Central memory CD8-positive, alpha-beta T cell (primary cell): ENCODE measurements around the gene NCAM2.
"Not testable (repeated sequence)": the region's sequence is repeated elsewhere in the genome, so short reads cannot be mapped to it uniquely, and the experiment has no call there.

Experiments
- ATAC-seq: fragments of 150-1000 bp; cut with Tn5 transposase; replicated peaks from 2 replicates; pipeline ENCODE4 v1.10.0; 2022; ENCODE audit warnings: mild to moderate bottlenecking, moderate FRiP score, moderate number of reproducible peaks; ENCODE audit not compliant: poor library complexity, severe bottlenecking; ENCODE audit errors: extremely low read depth
- DNase-seq, 2 donors: peaks; one replicate each; pipeline ENCODE4 v3.0.0; 2021; ENCODE audit warnings: low spot score in 2 of 2
- H3K27ac Mint-ChIP-seq: one replicate; pipeline ENCODE4 v1.8.0; 2022; ENCODE audit warnings: low read depth, mild to moderate bottlenecking, moderate library complexity, mixed read lengths
- H3K27me3 Mint-ChIP-seq: one replicate; pipeline ENCODE4 v1.8.0; 2022; ENCODE audit warnings: mixed read lengths
- H3K36me3 Mint-ChIP-seq: one replicate; pipeline ENCODE4 v1.8.0; 2022; ENCODE audit warnings: mild to moderate bottlenecking, moderate library complexity, mixed read lengths; ENCODE audit not compliant: insufficient read depth
- H3K4me1 Mint-ChIP-seq: one replicate; pipeline ENCODE4 v1.8.0; 2022; ENCODE audit warnings: mixed read lengths
- H3K4me3 Mint-ChIP-seq: one replicate; pipeline ENCODE4 v1.8.0; 2022; ENCODE audit warnings: mild to moderate bottlenecking, moderate library complexity, mixed read lengths
- H3K9me3 Mint-ChIP-seq: one replicate; pipeline ENCODE4 v1.8.0; 2022; ENCODE audit warnings: mixed read lengths

NCAM2 gene

DNA sequence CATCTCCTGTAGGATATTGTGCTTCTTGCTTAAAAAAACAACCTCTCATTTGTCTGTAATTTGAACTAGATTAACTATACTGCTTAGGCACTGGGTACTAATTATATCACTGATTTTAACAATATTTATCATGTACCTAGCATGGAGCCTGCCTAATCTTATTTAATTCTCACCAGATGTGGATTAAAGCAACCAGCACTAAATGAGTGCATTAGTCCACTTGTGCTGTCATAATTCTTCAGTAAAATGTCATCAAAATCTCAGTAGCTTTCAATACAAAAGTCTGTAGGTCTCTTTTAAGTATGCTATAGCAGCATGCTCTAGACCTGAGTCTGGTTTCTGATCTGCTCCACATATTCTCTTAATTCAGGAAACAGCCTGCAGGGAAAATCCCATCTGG lies 368.1 kb downstream of the NCAM2 start:
- Mint-ChIP-seq H3K36me3 (peaks cover 2% of the 10 kb centered on the region), H3K9me3 (peaks cover 7% of the 10 kb centered on the region), H3K4me1 (no peaks in the 10 kb centered on the region), H3K27ac (no peak overlapping the region), H3K27me3 (no peaks in the 10 kb centered on the region), H3K4me3 (no peak overlapping the region)
- ATAC-seq (no peak), DNase-seq (no peak)

DNA sequence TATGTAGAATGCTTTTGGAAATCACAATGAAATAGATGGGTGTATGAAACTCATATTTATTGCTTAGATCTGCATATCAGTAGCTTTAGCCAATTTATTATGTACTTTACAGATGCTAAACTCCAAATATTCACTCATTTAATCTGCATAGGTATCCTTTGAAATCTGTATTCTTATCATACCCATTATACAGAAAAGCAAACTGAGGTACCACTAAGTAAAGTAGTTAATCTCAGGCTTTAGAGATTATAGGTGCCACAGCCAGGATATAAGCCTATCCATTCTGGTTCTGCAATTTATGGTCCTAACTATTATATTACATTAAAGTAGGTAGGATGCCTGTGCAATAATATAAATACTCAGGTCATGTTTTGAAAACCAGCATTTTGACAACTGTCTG lies 369.4 kb downstream of the NCAM2 start:
- Mint-ChIP-seq H3K9me3 (peaks cover 4% of the 10 kb centered on the region), H3K4me3 (no peak overlapping the region), H3K36me3 (peaks cover 2% of the 10 kb centered on the region), H3K27me3 (no peaks in the 10 kb centered on the region), H3K27ac (no peak overlapping the region), H3K4me1 (no peaks in the 10 kb centered on the region)
- DNase-seq: no peak
- no peak for ATAC-seq

DNA sequence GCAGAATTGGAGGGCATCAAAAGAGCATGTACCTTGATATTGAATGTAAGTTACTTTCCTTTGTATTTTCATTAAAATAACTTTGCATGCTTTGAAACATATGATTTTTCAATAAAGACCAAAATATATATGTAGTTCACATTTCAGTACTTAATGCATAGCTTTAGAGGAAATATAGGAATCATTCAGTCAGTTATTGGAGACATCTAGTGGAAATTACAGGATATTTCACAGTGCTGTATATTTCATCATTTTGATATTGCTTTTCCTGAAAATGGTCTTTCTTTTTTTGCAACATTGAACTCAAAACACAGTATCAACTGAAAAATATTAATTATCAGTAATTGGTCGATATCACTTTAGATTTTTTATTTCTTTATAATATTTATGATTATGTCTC lies 375.8 kb downstream of the NCAM2 start:
- no peaks in the 10 kb centered on the region for H3K36me3 Mint-ChIP-seq
- H3K4me3 Mint-ChIP-seq: no peak overlapping the region
- ATAC-seq (no peak), DNase-seq (no peak)
- H3K27me3 Mint-ChIP-seq: no peaks in the 10 kb centered on the region
- no peak overlapping the region for H3K27ac Mint-ChIP-seq
- H3K9me3 Mint-ChIP-seq: peaks cover under 1% of the 10 kb centered on the region
- no peaks in the 10 kb centered on the region for H3K4me1 Mint-ChIP-seq

GRCh38 chr21:21383126-21383525 lies 384.9 kb downstream of the NCAM2 start:
- H3K4me3 Mint-ChIP-seq: no peak overlapping the region
- H3K27ac Mint-ChIP-seq: no peak overlapping the region
- no peaks in the 10 kb centered on the region for H3K36me3 Mint-ChIP-seq

GRCh38 chr21:21384977-21385376 lies 386.8 kb downstream of the NCAM2 start:
- ATAC-seq (no peak), DNase-seq (no peak)
- Mint-ChIP-seq H3K9me3 (peaks cover 29% of the 10 kb centered on the region), H3K36me3 (no peaks in the 10 kb centered on the region), H3K27me3 (no peaks in the 10 kb centered on the region), H3K27ac (no peak overlapping the region), H3K4me1 (no peaks in the 10 kb centered on the region), H3K4me3 (no peak overlapping the region)

More at GRCh38 chr21:21383126-21383525, 384.9 kb downstream of the NCAM2 start:
- peaks cover 26% of the 10 kb centered on the region for H3K9me3 Mint-ChIP-seq
- H3K27me3 Mint-ChIP-seq: no peaks in the 10 kb centered on the region
- no peak for ATAC-seq
- H3K4me1 Mint-ChIP-seq: no peaks in the 10 kb centered on the region
- no peak for DNase-seq

DNA sequence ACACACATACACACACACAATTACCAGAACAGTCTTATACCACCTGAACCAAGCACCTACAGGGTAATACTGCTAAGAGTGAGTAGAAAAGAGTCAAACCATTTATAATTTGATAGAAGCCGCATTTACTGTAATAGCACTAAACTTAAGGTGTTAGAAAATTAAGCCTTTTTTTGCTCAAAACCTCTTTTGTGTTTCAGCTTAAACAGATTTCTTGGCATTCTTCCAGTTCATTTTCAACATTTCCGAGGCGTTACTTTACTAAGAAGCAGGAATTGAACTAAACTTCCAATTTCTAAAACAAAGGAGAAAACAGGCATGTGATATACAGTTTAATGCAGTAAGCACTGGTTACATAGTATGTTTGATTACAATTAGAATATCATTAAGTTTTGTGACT lies 387.2 kb downstream of the NCAM2 start:
- DNase-seq: no peak

GRCh38 chr21:21387916-21388315 lies 389.7 kb downstream of the NCAM2 start:
- Mint-ChIP-seq H3K27me3 (no peaks in the 10 kb centered on the region), H3K4me3 (no peak overlapping the region), H3K4me1 (no peaks in the 10 kb centered on the region), H3K27ac (no peak overlapping the region), H3K9me3 (peaks cover 9% of the 10 kb centered on the region), H3K36me3 (no peaks in the 10 kb centered on the region)
- ATAC-seq: no peak
- no peak for DNase-seq

More for the DNA sequence above, 387.2 kb downstream of the NCAM2 start:
- no peaks in the 10 kb centered on the region for H3K36me3 Mint-ChIP-seq
- peaks cover 25% of the 10 kb centered on the region for H3K9me3 Mint-ChIP-seq
- H3K27ac Mint-ChIP-seq: no peak overlapping the region
- no peak for ATAC-seq
- H3K4me1 Mint-ChIP-seq: no peaks in the 10 kb centered on the region
- H3K27me3 Mint-ChIP-seq: no peaks in the 10 kb centered on the region
- H3K4me3 Mint-ChIP-seq: no peak overlapping the region

DNA sequence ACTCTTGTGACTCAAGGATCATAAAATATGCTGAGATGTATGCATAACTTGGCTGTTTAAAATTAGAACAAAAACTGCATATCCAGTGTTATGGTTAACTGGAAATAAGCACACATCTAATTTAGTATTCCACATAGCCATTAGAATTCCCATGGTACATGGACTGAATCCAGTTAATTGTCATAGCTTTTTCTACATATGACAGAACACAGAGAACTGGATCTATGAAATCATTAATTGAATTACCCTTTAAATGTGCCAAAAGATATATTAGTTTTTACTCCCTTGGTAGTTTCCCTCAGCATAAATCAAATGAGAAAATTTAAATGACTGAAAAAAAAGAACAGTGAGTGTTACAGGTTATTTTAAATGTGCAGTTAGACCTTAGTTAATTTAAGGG lies 395.9 kb downstream of the NCAM2 start:
- ATAC-seq: no peak
- Mint-ChIP-seq H3K4me1 (no peaks in the 10 kb centered on the region), H3K27ac (no peak overlapping the region), H3K4me3 (no peak overlapping the region), H3K27me3 (no peaks in the 10 kb centered on the region), H3K36me3 (no peaks in the 10 kb centered on the region), H3K9me3 (peaks cover 14% of the 10 kb centered on the region)
- no peak for DNase-seq

DNA sequence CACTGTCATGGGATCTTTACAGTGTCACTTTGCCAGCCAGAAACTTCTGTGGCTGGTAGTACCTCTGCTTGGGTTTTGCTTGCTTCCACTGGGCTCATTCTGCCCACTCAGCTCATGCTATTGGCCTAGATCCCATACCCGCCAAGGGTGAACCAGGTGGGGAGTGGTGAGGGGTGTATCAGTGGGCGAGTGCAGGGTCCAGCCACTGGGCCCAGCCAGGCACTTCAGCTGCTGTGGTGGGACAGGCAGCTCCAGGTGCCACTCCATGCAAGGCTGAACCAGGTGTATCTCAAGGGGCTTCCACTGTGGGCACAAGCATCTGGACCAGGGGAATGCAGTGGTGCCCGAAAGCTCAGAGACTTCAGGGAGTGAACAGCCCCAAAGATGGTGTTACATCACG lies 398.2 kb downstream of the NCAM2 start:
- H3K27me3 Mint-ChIP-seq: no peaks in the 10 kb centered on the region
- H3K36me3 Mint-ChIP-seq: no peaks in the 10 kb centered on the region
- no peak overlapping the region for H3K4me3 Mint-ChIP-seq
- no peaks in the 10 kb centered on the region for H3K4me1 Mint-ChIP-seq
- no peak overlapping the region for H3K27ac Mint-ChIP-seq
- peaks cover 14% of the 10 kb centered on the region for H3K9me3 Mint-ChIP-seq
- ATAC-seq: no peak
- no peak for DNase-seq

DNA sequence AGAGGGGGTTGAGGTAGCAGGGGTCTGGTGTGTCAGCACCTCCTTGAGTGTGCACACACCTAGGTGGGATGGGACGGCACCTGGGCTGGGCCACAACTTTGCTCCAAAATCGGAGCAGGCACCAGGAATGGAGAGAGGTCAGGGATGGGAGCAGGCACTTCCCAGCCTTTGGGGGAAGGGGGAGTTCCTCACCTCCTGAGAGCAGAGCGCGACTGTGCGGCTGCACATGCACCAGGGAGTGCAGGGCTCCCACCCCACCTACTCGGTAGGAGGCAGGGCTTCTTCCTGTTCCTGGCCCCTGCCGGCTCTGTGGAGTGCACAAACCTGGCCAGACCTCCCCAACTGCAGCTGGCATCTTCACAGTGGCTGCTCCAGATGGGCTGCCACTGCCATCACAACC lies 399.3 kb downstream of the NCAM2 start:
- Mint-ChIP-seq H3K27ac (no peak overlapping the region), H3K36me3 (no peaks in the 10 kb centered on the region), H3K27me3 (no peaks in the 10 kb centered on the region), H3K4me3 (no peak overlapping the region), H3K4me1 (no peaks in the 10 kb centered on the region), H3K9me3 (peaks cover 17% of the 10 kb centered on the region)
- no peak for ATAC-seq
- no peak for DNase-seq

- DNase-seq (no peak), ATAC-seq (no peak)
- no peak overlapping the region for H3K27ac Mint-ChIP-seq
- no peaks in the 10 kb centered on the region for H3K27me3 Mint-ChIP-seq
- H3K9me3 Mint-ChIP-seq: peaks cover 21% of the 10 kb centered on the region
- no peaks in the 10 kb centered on the region for H3K4me1 Mint-ChIP-seq
- no peak overlapping the region for H3K4me3 Mint-ChIP-seq
- H3K36me3 Mint-ChIP-seq: no peaks in the 10 kb centered on the region
These were observed 403.2 kb downstream of the NCAM2 start for GRCh38 chr21:21401444-21401843.

GRCh38 chr21:21402187-21402586 lies 404.0 kb downstream of the NCAM2 start:
- H3K4me1 Mint-ChIP-seq, H3K4me3 Mint-ChIP-seq, H3K36me3 Mint-ChIP-seq, H3K27me3 Mint-ChIP-seq, DNase-seq, H3K27ac Mint-ChIP-seq, ATAC-seq: not testable (repeated sequence)
- peaks cover 21% of the 10 kb centered on the region for H3K9me3 Mint-ChIP-seq

GRCh38 chr21:21404261-21404660 lies 406.1 kb downstream of the NCAM2 start:
- peaks cover 16% of the 10 kb centered on the region for H3K9me3 Mint-ChIP-seq
- H3K27ac Mint-ChIP-seq, H3K4me1 Mint-ChIP-seq, DNase-seq, H3K36me3 Mint-ChIP-seq, H3K27me3 Mint-ChIP-seq, ATAC-seq, H3K4me3 Mint-ChIP-seq: not testable (repeated sequence)

DNA sequence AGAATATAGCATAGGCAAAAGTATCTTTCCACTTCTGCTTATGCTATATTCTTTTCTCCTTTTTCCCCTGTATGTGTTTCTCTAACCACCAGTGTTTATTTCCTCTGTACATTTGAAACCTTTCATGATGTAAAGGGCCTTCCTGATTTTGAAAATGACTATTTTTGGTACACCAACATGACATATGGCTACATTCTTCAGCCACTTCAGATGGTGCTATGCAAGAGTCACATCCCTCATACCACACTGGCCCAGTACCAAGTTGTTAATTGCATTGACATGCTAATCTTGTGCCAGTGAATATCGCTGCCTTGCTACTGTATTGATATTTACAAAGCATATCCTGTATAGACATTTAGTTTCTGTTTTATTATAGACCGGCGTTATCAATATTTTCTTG lies 408.7 kb downstream of the NCAM2 start:
- DNase-seq: no peak
- Mint-ChIP-seq H3K4me1 (no peaks in the 10 kb centered on the region), H3K27ac (no peak overlapping the region), H3K36me3 (peaks cover 2% of the 10 kb centered on the region), H3K27me3 (no peaks in the 10 kb centered on the region), H3K9me3 (peaks cover 17% of the 10 kb centered on the region), H3K4me3 (no peak overlapping the region)
- no peak for ATAC-seq
